BE2C (cell line): Measurements from ENCODE around the gene LAMC1.

Experiments used
- DNase-seq: peaks from one replicate; pipeline ENCODE4 v3.0.0-alpha.2; 2020
- H3K27me3 ChIP-seq: fragments of 250-450 bp; sonication (Bioruptor Pico); 2 replicates; pipeline ENCODE4 v1.5.1; 2020; ENCODE audit warnings: mild to moderate bottlenecking
- H3K36me3 ChIP-seq: fragments of 250-450 bp; sonication (Bioruptor Pico); 2 replicates; pipeline ENCODE4 v1.5.1; 2020; ENCODE audit warnings: mild to moderate bottlenecking
- H3K4me1 ChIP-seq: fragments of 250-450 bp; sonication (Bioruptor Pico); 2 replicates; pipeline ENCODE4 v1.5.1; 2020
- H3K4me3 ChIP-seq: 2 replicates; pipeline ENCODE4 v1.5.1; 2011; ENCODE audit warnings: low read depth, low read length
- H3K9me3 ChIP-seq: fragments of 250-450 bp; sonication (Bioruptor Pico); 2 replicates; pipeline ENCODE4 v1.5.1; 2020
- CTCF ChIP-seq: IDR thresholded peaks from 2 replicates; pipeline ENCODE4 v1.5.1; 2012; ENCODE audit warnings: mild to moderate bottlenecking, low read depth, low read length

Gene LAMC1

GRCh38 chr1:183012301-183012994 lies 10.8 kb upstream of the LAMC1 start:
- Histone ChIP-seq H3K27me3 (no peaks in the 10 kb centered on the region), H3K36me3 (no peaks in the 10 kb centered on the region), H3K4me3 (no peak overlapping the region), H3K4me1 (no peaks in the 10 kb centered on the region), H3K9me3 (no peaks in the 10 kb centered on the region)
- DNase-seq, result no peak
- no peak for TF ChIP-seq CTCF

GRCh38 chr1:183019139-183019740 lies 4.0 kb upstream of the LAMC1 start:
- no peak for DNase-seq
- H3K4me3 ChIP-seq, result no peak overlapping the region
- no peak for TF ChIP-seq CTCF
- H3K36me3 ChIP-seq, result no peaks in the 10 kb centered on the region; the same call in 1 of the 2 replicates
- H3K9me3 ChIP-seq, result no peaks in the 10 kb centered on the region
- H3K4me1 ChIP-seq, result peaks cover 4% of the 10 kb centered on the region; the same call in 1 of the 2 replicates
- no peaks in the 10 kb centered on the region for H3K27me3 ChIP-seq

GRCh38 chr1:183019860-183020259 lies 3.4 kb upstream of the LAMC1 start:
- no peaks in the 10 kb centered on the region for H3K27me3 ChIP-seq
- H3K9me3 ChIP-seq, result no peaks in the 10 kb centered on the region
- 0 out of 2 replicates have a peak, but pooled peaks have one; percentile 19 for TF ChIP-seq CTCF
- no peak overlapping the region for H3K4me3 ChIP-seq
- no peak for DNase-seq
- H3K36me3 ChIP-seq, result no peaks in the 10 kb centered on the region; the same call in 1 of the 2 replicates
- peaks cover 4% of the 10 kb centered on the region; the same call in 1 of the 2 replicates for H3K4me1 ChIP-seq

- no peak for DNase-seq
- Histone ChIP-seq H3K27me3 (no peaks in the 10 kb centered on the region), H3K4me1 (peaks cover 4% of the 10 kb centered on the region), H3K4me3 (peak overlapping the region; percentile 70), H3K9me3 (no peaks in the 10 kb centered on the region), H3K36me3 (no peaks in the 10 kb centered on the region; the same call in 1 of the 2 replicates)
- TF ChIP-seq CTCF, result no peak
Observed at GRCh38 chr1:183021405-183022201, 1.6 kb upstream of the LAMC1 start.

- H3K4me3 ChIP-seq, result peak overlapping the region; percentile 70
- peaks cover 10% of the 10 kb centered on the region for H3K4me1 ChIP-seq
- no peaks in the 10 kb centered on the region; the same call in 1 of the 2 replicates for H3K36me3 ChIP-seq
- no peak for TF ChIP-seq CTCF
- peak; percentile 83 for DNase-seq
- no peaks in the 10 kb centered on the region for H3K27me3 ChIP-seq
- no peaks in the 10 kb centered on the region for H3K9me3 ChIP-seq
Observed at GRCh38 chr1:183022202-183023145, 746 bp upstream of the LAMC1 start.
